Activated B cell treated with CpG ODN at 0.5 μM for 24 hours (primary cell): Measurements from ENCODE around the gene SIX6. TPM values are rescaled to one million over a fixed set of nuclear protein-coding genes. Genes with fewer than 3 reads are reported as not detected.

ENCODE experiments used
- ATAC-seq: fragments of 200-7000 bp; cut with Tn5 transposase; one replicate; pipeline ENCODE4 v1.10.0; 2021; ENCODE audit warnings: low read depth, mild to moderate bottlenecking, moderate library complexity
- CTCF ChIA-PET: fragments of 350-600 bp; sonication (Branson Sonifier 250); formaldehyde crosslinking; loops from one replicate; lab custom pipeline; 2021; ENCODE audit warnings: antibody characterized with exemption; lab: Charles Lee
- POLR2A ChIA-PET: fragments of 350-600 bp; sonication (Branson Sonifier 250); formaldehyde crosslinking; loops from one replicate; lab custom pipeline; 2021; ENCODE audit warnings: antibody characterized with exemption; lab: Charles Lee
- DNase-seq: peaks from one replicate; pipeline ENCODE4 v3.0.0; 2022
- H3K27ac Mint-ChIP-seq: one replicate; pipeline ENCODE4 v1.8.0; 2020; ENCODE audit warnings: mixed read lengths
- H3K27me3 Mint-ChIP-seq: one replicate; pipeline ENCODE4 v1.8.0; 2021; ENCODE audit warnings: mixed read lengths
- H3K36me3 Mint-ChIP-seq: one replicate; pipeline ENCODE4 v1.8.0; 2021; ENCODE audit warnings: low read depth, mixed read lengths
- H3K4me1 Mint-ChIP-seq: one replicate; pipeline ENCODE4 v1.8.0; 2021; ENCODE audit warnings: mixed read lengths
- H3K4me3 Mint-ChIP-seq: one replicate; pipeline ENCODE4 v1.8.0; 2020; ENCODE audit warnings: mild to moderate bottlenecking, mixed read lengths
- H3K9me3 Mint-ChIP-seq: one replicate; pipeline ENCODE4 v1.8.0; 2020; ENCODE audit warnings: mixed read lengths
- intact Hi-C: fragments of 100-400 bp; cut with micrococcal nuclease; formaldehyde crosslinking; loops from one replicate; pipeline ENCODE4 v1.15.1; 2024
- total RNA-seq: library from RNA; stranded (reverse); gene quantifications from 2 replicates; pipeline ENCODE4 v1.2.3, GENCODE V29; 2022
- TF ChIP-seq, protein P1 (sequence below): fragments of 200-600 bp; IDR thresholded peaks from one replicate; pipeline ENCODE4 v1.8.0; 2022; ENCODE audit warnings: antibody characterized with exemption, mild to moderate bottlenecking

The SIX6 gene
- total RNA-seq, 1 donor from 2014 or later = not detected

DNA sequence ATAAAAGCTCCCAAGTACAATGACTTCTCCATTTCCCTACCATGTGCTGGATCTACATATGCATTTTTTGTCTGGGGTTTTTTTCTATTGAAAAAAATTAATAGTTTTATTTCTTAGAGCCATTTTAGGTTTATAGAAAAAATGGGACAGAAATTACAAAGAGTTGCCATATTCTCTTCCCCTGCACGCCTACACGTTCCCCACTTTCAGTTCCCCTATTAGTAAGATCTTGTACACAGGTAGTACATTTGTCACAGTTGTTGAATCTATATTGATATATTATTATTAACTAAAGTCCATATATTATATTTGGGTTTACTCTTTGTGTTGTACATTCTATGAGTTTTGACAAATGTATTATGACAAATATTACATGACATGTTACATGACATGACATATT lies 35.7 kb downstream of the SIX6 start:
- ATAC-seq (no peak), DNase-seq (no peak)
- ChIA-PET POLR2A (no interaction called here), CTCF (no interaction called here)
- Mint-ChIP-seq H3K36me3 (no peaks in the 10 kb centered on the region), H3K27me3 (peaks cover 10% of the 10 kb centered on the region), H3K9me3 (peaks cover 13% of the 10 kb centered on the region), H3K4me1 (no peaks in the 10 kb centered on the region), H3K27ac (no peak overlapping the region), H3K4me3 (no peak overlapping the region)
- intact Hi-C loops = no loop called here
- TF ChIP-seq, protein P1, sequence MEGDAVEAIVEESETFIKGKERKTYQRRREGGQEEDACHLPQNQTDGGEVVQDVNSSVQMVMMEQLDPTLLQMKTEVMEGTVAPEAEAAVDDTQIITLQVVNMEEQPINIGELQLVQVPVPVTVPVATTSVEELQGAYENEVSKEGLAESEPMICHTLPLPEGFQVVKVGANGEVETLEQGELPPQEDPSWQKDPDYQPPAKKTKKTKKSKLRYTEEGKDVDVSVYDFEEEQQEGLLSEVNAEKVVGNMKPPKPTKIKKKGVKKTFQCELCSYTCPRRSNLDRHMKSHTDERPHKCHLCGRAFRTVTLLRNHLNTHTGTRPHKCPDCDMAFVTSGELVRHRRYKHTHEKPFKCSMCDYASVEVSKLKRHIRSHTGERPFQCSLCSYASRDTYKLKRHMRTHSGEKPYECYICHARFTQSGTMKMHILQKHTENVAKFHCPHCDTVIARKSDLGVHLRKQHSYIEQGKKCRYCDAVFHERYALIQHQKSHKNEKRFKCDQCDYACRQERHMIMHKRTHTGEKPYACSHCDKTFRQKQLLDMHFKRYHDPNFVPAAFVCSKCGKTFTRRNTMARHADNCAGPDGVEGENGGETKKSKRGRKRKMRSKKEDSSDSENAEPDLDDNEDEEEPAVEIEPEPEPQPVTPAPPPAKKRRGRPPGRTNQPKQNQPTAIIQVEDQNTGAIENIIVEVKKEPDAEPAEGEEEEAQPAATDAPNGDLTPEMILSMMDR = no peak

DNA sequence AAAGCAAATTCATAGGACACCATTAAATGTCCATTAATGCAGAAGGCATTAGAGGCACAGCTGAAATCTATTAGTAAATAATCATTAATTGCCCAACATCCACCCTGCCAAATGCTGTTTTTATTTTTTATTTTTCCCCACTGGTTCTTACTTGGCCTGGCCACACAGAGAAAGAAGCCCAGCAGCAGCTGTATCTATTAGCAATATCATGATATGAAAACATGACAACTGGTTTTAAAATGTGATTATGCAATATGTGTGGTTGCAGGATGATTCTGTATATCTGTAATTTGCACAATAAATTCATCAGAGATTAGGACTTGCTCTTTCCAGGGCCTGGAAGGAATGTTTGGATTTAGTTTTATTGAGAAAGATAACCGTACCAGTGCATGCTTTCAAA lies 44.9 kb downstream of the SIX6 start:
- intact Hi-C loops = no loop called here
- Mint-ChIP-seq H3K27me3 (peaks cover 14% of the 10 kb centered on the region), H3K27ac (no peak overlapping the region), H3K4me1 (no peaks in the 10 kb centered on the region), H3K36me3 (no peaks in the 10 kb centered on the region), H3K9me3 (peaks cover under 1% of the 10 kb centered on the region), H3K4me3 (no peak overlapping the region)
- TF ChIP-seq, protein P1 = no peak
- DNase-seq (no peak), ATAC-seq (no peak)
- ChIA-PET CTCF (no interaction called here), POLR2A (no interaction called here)

DNA sequence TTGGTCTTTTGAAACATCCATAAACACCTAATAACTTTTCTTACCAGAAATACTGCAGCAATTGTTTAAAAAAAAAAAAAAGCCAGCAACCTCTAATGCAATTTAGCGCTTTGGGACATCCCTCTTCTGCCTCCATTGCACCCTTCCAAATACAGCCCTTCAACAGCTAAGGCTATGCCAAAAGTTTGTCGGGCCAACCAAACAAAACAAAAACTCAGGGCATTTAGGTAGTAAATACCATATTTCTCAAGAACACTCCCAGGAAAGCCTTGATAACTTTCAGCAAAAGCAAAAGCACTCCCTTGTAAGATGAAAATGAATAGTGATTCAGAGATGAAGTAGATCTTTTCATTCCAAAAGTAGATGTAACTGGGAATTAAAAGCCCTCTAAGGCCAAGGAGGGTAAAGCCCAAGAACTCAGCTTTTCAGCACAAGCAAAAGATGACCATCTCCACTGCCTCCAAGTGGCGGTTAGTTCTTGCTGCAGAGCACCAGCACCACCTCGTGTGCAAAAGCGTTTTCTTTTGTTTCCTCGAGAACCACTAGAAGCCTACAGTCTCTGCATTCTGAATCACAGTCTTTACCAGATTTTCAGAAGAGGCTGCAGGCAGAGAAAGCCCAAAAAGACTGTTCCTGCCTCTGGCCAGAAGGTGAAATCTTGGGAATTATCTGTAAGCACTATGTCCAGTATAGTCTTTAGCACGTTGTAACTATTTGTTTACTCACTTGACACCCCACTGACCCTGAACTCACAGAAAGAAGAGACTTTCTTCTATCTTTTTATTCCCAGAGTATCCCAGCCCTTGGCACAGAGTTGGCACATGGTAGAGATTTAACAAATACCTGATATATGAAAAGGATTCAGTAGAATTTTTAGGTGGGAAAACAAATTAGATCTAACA lies 53.1 kb downstream of the SIX6 start:
- peaks cover 4% of the 10 kb centered on the region for H3K4me1 Mint-ChIP-seq
- TF ChIP-seq, protein P1 = no peak
- no peaks in the 10 kb centered on the region for H3K36me3 Mint-ChIP-seq
- intact Hi-C loops = loop anchor here (2.0 kb wide), 1 partner anchor 597 kb away; no protein-coding TSS in a partner anchor
- POLR2A ChIA-PET = interaction anchor here (0.7 kb wide), 1 partner anchor 154 kb away, joined by 5 read pairs; no protein-coding TSS in a partner anchor
- H3K27me3 Mint-ChIP-seq = peaks cover 2% of the 10 kb centered on the region
- ATAC-seq (no peak), DNase-seq (no peak)
- H3K9me3 Mint-ChIP-seq = no peaks in the 10 kb centered on the region
- CTCF ChIA-PET = interaction anchor here (0.7 to 1.1 kb wide), 2 partner anchors 211 to 213 kb away, joined by 3 to 4 read pairs; no protein-coding TSS in a partner anchor
- no peak overlapping the region for H3K27ac Mint-ChIP-seq
- H3K4me3 Mint-ChIP-seq = no peak overlapping the region

Other genes starting within 250 kb of the SIX6 start
- not detected in 2 replicates for gene C14orf39, start 23.1 kb upstream of the SIX6 start, total RNA-seq
- not detected in 2 replicates for gene SIX1, start 140.3 kb downstream of the SIX6 start, total RNA-seq
- gene SIX4, start 215.2 kb downstream of the SIX6 start, total RNA-seq = not detected in 2 replicates
- 33.6 and 37.1 TPM in 2 replicates for gene MNAT1, start 225.6 kb downstream of the SIX6 start, total RNA-seq